ENCODE results near the gene ZBTB38.

- TF ChIP-seq CTCF (conservative IDR thresholded peaks at IDR 0.05) (no peak), ZFX (IDR thresholded peaks at IDR 0.05) (no peak)
Observed at GRCh38 chr3:141380279-141380678, 12.0 kb downstream of the ZBTB38 start.
